ENCODE results near the gene LDLRAD3.

Gene LDLRAD3

DNA sequence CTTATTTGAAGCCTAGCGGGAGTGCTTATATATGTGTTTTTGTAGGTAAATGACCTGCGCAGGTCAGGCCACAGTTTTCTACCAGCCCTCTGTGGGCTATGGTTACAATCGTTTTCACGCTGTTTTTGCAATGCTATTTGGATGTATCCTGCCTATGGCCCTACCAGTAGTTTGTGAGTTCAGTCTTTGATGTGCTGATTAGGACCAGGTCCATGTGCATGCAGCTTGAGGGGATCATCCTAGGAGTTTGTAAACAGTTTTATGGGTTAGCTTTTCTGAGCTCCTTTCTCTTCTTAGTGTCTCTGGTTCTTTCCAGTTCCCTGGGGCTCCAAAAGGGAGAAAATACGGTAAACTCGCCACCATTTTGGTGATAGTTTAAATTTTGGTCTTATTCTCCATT lies 142.5 kb downstream of the LDLRAD3 start:
- no peak for DNase-seq

- DNase-seq, result no peak
Observed at GRCh38 chr11:36088266-36088972, 144.6 kb downstream of the LDLRAD3 start.

GRCh38 chr11:36089920-36090319 lies 146.1 kb downstream of the LDLRAD3 start:
- DNase-seq, result no peak

DNA sequence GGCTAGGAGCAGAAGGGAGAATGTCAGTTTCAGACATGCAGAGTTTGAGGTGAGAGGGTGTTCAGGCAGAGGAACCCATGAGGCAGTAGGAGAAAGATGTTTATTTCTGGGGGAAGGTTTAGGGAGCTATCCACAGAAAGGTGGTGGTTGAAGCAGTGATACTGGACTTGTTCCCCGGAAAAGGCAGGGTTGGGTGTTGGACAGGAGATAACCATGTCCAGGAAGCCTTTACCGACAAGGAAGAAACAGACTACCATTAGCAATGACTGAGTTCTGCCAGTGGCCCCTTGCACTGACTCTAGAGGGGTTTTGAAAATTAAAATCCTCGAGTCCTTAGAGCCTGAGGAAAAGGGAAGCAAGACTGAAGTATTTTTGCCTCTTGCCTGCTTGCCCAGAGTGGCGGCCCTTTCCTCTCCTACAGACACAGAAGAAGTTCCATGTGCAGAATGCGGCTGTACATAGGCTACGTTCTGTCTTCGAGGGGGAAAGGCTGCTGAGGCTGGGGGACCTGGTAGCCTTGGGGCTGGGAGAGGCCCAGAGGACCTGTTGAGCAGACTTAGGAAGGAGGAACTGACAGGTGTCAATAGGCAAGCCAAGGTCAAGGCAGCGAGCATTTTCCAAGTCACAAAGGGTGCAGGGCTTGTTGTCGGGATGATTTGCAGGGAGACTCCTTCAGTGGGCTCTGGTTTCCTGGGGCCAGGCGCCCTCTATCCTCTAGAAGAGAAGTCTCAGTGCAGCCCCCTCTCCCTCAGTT lies 146.7 kb downstream of the LDLRAD3 start:
- peak; percentile 22 for DNase-seq

DNA sequence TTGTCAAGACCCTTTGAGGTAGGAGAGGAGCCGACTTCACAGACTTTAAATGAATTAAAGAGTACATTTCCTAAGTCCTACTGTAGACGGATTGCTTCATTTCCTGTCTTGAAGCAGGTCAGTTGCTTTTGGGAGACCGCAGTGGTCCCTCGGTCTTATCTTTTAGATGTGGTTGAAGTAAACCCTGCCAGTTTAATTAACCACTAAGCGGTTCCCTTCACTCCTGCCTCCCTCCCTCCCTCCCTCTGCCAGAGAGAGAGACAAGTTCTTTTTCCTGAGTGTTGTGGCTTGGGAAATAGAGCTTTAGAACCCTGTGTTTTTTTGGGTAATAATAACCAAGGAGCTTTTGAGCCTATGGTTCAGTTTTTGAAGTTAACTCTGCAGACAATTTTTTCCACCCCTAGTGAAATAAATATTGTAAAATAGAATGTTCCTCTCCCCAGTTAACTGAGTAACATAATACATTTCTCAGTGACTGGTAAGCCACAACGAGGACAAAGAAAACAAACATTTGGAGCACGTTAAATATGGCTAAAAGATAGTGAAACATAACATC lies 147.5 kb downstream of the LDLRAD3 start:
- DNase-seq, result peak; percentile 98

- no peak for DNase-seq
Observed at GRCh38 chr11:36092314-36093030, 148.6 kb downstream of the LDLRAD3 start.

DNA sequence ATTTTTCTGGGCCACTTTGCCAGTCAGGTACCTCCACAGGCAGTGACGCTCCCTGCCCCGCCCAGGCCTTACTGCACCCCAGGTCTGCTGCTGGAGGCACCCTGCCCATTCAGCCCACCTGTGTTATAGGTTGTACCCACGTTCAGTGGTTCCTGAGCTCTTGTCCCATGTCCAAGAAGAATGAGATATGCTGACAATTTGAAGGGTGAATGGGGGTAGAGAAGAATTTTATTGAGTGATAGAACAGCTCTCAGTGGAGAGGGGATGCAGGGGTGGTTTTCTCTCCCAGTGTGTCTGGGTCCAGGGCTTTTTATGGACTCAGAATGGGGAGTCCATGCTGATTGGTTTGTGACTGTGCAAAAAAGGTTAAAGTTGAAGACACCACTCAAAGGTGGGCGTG lies 149.7 kb downstream of the LDLRAD3 start:
- no peak for DNase-seq

- DNase-seq, result no peak
Observed at GRCh38 chr11:36094164-36094563, 150.3 kb downstream of the LDLRAD3 start.

- peak; percentile 16 for DNase-seq
Observed at GRCh38 chr11:36095716-36096115, 151.9 kb downstream of the LDLRAD3 start.

GRCh38 chr11:36097219-36097650 lies 153.4 kb downstream of the LDLRAD3 start:
- no peak for DNase-seq

DNA sequence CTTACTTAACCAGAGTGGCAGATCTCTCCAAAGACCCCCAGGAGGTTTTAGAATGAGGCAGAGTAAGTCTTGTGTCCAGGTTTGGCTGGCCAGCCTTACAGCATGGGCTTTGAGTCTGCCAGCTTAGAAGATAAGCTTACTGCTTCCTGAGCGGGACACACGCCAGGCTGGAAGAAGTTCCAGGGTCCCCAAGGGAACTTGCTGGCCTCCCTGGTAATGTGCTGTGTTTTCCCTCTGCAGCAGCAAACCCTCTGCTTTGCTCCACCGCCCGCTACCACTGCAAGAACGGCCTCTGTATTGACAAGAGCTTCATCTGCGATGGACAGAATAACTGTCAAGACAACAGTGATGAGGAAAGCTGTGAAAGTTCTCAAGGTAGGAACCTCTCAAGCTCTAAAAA lies 154.2 kb downstream of the LDLRAD3 start:
- no peak for DNase-seq

DNA sequence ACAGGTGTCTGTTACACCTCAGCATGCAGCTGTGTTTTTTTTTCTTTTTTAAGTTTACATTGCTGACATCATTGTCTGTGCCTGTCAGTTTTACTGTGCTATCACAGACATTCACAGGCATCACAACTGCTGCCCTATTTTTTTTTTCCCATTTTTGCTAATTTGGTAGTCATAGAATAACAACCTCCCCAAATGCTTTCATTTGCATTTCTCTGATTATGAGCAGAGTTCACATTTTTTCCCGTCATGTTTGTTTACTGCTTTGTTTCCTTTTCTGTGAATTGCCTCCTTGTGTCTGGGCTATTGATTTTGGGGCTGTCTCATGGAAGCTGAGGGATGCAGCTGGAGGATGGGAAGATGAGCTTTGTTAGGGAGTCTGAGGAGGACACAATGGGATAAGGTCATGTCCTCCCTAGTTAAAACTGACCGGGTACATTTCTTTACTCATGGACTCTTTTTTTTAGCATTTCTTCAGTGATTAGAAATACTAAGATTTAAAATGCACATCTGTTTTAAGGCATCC lies 155.1 kb downstream of the LDLRAD3 start:
- no peak for DNase-seq

- no peak for DNase-seq
Observed at GRCh38 chr11:36101466-36101865, 157.6 kb downstream of the LDLRAD3 start.

- no peak for DNase-seq
Observed at GRCh38 chr11:36102868-36103267, 159.0 kb downstream of the LDLRAD3 start.

GRCh38 chr11:36103933-36104530 lies 160.2 kb downstream of the LDLRAD3 start:
- DNase-seq, result no peak

- DNase-seq, result no peak
Observed at GRCh38 chr11:36104660-36104992, 160.8 kb downstream of the LDLRAD3 start.

DNA sequence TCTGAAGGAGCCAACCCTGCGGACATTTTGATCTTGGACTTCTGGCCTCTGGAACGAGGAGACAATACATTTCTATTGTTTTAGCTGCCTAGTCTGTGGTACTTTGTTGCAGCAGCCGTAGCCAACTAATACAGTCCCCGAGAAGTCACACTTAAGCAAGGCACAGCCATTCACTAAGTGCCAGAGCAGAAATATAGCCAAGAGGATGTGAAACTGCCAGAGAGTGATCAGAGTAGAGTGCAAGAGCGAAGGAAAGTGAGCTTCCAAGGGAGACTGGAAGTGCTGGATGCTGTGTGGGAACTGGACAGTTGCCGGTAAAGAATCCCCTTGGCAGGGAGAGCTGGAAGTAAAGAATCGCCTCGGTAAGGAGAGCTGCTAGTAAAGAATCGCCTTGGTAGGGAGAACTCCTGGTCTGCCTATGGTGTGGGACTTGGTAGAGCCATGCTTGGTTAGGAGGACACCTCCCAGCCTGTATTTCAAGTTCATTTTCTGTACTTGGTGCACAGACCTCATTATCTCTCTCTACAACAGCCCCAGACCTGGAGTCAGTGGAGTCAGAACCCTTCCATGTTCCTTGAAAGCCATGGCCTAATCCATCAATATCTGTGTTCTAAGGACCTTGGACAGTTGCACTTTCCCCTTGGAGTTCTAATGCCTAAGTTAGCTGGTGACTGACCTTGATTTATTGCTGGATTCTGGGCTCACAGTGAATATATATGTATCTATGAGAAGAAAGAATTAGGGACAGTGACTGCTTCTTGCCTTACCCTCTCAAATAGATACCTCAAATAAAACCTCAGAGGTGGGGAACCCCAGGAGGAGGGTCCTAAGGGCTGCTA lies 162.1 kb downstream of the LDLRAD3 start:
- DNase-seq, result peak; percentile 74

- no peak for DNase-seq
Observed at GRCh38 chr11:36107547-36107946, 163.7 kb downstream of the LDLRAD3 start.

DNA sequence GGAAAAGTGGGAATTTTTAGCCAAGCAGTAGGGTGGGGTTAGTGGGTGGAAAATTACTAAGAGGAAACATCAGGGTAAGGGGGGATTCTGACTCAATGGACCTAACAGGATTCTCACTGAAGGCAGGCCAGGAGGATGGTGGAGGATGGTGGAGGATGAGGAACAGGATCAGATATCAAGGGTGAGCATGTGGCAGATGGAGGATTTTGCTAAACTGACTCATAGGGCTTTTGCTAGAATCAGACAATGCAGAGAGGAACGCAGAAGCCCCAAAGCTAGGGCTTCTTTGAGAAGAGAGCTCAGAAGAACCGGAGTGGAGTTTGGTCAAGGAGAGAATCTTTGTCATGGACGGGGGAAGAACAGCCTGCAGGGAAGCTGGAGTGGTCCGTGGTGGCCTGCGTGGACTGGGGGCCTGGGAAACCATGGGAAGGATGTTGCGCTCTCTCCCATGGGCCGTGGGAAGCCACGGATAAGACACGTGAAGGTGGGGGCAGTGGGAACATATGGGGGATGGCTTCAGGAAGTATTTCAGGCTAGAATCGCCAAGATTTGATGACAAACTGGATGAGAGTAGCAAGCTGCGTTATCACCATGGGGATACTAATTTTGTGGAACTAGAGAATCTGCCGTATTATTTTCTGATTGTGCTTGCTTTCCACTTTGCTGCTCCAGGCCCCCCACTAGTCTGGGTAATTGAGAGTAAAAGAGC lies 165.2 kb downstream of the LDLRAD3 start:
- DNase-seq, result no peak

GRCh38 chr11:36109590-36109849 lies 165.7 kb downstream of the LDLRAD3 start:
- no peak for DNase-seq

- no peak for DNase-seq
Observed at GRCh38 chr11:36109850-36110606, 166.2 kb downstream of the LDLRAD3 start.

Data from MV-4-11 (cell line).